ENCODE data around the gene CLVS2.

- TF ChIP-seq, protein P1, sequence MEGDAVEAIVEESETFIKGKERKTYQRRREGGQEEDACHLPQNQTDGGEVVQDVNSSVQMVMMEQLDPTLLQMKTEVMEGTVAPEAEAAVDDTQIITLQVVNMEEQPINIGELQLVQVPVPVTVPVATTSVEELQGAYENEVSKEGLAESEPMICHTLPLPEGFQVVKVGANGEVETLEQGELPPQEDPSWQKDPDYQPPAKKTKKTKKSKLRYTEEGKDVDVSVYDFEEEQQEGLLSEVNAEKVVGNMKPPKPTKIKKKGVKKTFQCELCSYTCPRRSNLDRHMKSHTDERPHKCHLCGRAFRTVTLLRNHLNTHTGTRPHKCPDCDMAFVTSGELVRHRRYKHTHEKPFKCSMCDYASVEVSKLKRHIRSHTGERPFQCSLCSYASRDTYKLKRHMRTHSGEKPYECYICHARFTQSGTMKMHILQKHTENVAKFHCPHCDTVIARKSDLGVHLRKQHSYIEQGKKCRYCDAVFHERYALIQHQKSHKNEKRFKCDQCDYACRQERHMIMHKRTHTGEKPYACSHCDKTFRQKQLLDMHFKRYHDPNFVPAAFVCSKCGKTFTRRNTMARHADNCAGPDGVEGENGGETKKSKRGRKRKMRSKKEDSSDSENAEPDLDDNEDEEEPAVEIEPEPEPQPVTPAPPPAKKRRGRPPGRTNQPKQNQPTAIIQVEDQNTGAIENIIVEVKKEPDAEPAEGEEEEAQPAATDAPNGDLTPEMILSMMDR (IDR thresholded peaks at IDR 0.05) = no peak
- TF ChIP-seq POLR2AphosphoS5 (IDR thresholded peaks at IDR 0.05) = no peak
- TF ChIP-seq EP300 (IDR thresholded peaks at IDR 0.05) = no peak
Measured at GRCh38 chr6:122994256-122994655, 1.8 kb upstream of the CLVS2 start.
